Skin epidermis (tissue), 12 donors: Measurements from ENCODE around the gene YBX2.

Source experiments
- H3K27ac ChIP-seq, 21 experiments: fragments of 200-600 bp; sonication (generic) in 11 of 21; one replicate each; pipeline ENCODE4 v1.5.0; 2020; ENCODE audit warnings: mild to moderate bottlenecking in 3 of 21, inconsistent platforms in 2 of 21, moderate library complexity in 2 of 21
- H3K4me3 ChIP-seq, 7 experiments: fragments of 200-600 bp; sonication (generic) in 2 of 7; one replicate each; pipeline ENCODE4 v1.5.0; 2020; ENCODE audit warnings: inconsistent platforms in 2 of 7, mild to moderate bottlenecking in 2 of 7, moderate library complexity in 1 of 7

The YBX2 gene

GRCh38 chr17:7253082-7253481, 41.4 kb downstream of the YBX2 start:
- H3K27ac ChIP-seq: peak overlapping the region in 17 of 21 experiments; percentile 92 to 100 (median 98)
- peak overlapping the region; percentile 66 to 99 (median 89) for H3K4me3 ChIP-seq

DNA sequence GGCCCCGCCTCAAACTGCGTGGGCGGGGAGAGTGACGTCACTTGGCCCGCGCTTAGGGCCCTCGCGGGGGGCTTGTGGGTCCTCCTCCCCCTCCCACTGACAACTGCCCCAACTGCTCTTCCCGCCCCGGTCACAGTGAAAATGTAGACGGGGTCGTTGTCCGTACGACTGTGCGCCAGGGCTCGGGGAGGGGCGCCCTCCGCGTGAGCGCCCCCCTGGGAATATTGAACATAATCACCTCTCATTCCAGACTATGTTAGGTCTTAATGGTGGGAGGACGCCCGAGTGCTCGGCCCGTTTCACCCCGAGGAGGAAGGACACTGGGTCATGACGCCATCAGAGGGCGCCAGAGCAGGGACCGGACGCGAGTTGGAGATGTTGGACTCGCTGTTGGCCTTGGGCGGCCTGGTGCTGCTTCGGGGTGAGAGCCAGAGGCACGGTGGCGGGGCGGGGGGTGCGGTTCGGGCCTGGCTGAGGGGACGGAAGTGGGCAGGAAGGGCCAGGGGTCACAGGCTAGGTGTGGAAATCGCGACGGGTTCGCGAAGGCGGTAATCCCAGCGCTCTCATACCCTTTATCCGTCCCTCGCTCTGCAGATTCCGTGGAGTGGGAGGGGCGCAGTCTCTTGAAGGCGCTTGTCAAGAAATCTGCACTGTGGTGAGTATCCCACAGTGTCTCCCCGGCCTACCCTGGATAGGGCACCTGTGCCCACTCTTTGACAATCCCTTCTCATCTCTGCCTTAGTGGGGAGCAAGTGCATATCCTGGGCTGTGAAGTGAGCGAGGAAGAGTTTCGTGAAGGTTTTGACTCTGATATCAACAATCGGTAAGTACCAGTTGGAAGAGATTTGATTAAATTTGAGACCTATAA, 42.0 kb downstream of the YBX2 start, which contains the start of gene ELP5:
ELP5 (plus strand) TSS at position 40 of the 868 bp plus-strand sequence; CDS start at position 376, 336 bp downstream.
- Histone ChIP-seq H3K27ac (peak within 1 kb of the TSS; percentile 85 to 100 (median 98)), H3K4me3 (peak within 1 kb of the TSS; percentile 66 to 99 (median 89))

DNA sequence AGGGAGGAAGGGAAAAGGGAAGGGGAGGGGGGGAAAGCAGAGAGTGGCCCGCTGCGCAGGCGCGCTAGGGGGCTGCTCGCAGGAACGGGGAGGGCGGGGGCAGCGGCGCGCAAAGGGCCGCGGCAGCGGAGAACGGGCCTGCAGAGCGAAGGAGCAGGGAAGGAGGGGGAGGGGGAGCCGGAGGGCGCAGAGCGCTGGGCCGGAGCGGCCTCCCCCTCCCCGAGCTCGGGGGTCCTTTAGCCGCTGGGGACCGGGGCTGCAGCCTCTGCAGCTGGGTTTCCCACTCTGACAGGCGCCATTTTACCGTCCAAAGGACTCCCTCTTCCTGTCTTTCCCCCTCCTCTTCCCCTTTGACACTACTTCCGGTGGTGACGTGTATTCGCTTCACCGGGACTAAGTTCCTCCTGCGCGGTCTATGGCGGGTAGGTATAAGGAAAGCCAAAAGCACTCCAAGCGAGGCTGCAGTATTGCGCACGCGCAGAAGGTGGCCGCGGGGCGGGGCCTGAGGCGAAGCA, 42.7 kb downstream of the YBX2 start, which contains the start of gene CTDNEP1:
CTDNEP1 (minus strand) TSS at position 74 of the 515 bp plus-strand sequence. CDS start 438 bp downstream, outside the sequence.
- Histone ChIP-seq H3K27ac (peak within 1 kb of the TSS; percentile 85 to 100 (median 98)), H3K4me3 (peak within 1 kb of the TSS; percentile 66 to 99 (median 89))

GRCh38 chr17:7250695-7251627, 43.5 kb downstream of the YBX2 start:
- peak overlapping the region; percentile 85 to 100 (median 98) for H3K27ac ChIP-seq

DNA sequence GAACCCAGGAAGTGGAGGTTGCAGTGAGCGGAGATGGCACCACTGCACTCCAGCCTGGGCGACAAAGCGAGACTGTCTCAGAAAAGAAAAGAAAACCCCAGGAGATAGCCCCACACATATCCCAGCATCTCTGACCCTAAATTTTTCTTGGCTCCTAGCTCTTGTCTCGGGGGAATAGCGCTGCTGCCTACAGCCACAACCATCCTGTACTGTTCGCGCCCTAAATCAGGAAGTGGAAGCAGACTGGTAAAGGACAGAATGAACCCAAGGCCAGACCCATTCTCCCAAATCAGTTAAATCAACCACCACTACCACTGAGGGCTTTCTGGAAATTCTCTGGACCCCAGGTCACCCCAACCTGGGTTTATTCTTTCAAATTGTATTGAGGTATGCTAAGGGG, 44.6 kb downstream of the YBX2 start:
- H3K27ac ChIP-seq: peak overlapping the region in 12 of 21 experiments; percentile 92 to 99 (median 98)
- H3K4me3 ChIP-seq: peak overlapping the region in 6 of 7 experiments; percentile 66 to 99 (median 90)

More at GRCh38 chr17:7250695-7251627, 43.5 kb downstream of the YBX2 start:
- peak overlapping the region; percentile 66 to 99 (median 89) for H3K4me3 ChIP-seq

DNA sequence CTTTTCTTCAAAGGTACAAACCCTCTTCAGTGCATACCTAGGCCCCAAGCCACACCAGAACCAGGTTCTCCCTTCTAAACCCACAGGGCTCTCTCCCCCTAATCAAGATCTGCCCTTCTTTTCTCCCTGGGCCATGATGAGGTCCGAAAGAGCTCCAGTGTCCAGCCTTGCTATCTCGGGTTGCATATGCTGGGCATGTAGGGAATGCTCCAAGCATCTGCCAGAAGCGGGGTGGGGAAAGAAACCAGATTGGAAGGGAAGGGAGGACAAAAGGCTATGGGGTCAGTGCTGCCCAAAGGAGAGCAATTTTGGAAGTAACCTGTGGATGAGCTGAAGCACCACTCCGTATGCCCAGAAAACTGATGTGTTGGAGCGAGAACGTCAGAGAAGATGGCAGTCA, 45.2 kb downstream of the YBX2 start:
- H3K27ac ChIP-seq: no peak overlapping the region

GRCh38 chr17:7248796-7249195, 45.6 kb downstream of the YBX2 start:
- no peak overlapping the region for H3K4me3 ChIP-seq
- H3K27ac ChIP-seq: no peak overlapping the region

More for the DNA sequence above, 45.2 kb downstream of the YBX2 start:
- H3K4me3 ChIP-seq: no peak overlapping the region

- Histone ChIP-seq H3K4me3 (no peak overlapping the region), H3K27ac (peak overlapping the region in 1 of 21 experiments; percentile 11)
These were observed 47.7 kb downstream of the YBX2 start for GRCh38 chr17:7246779-7247178.

- Histone ChIP-seq H3K4me3 (peak overlapping the region in 1 of 7 experiments; percentile 88), H3K27ac (peak overlapping the region in 15 of 21 experiments; percentile 92 to 99 (median 98))
These were observed 50.6 kb downstream of the YBX2 start for GRCh38 chr17:7243838-7244237.

GRCh38 chr17:7243453-7243729, 51.0 kb downstream of the YBX2 start:
- peak overlapping the region; percentile 74 to 96 (median 88) for H3K4me3 ChIP-seq
- peak overlapping the region in 20 of 21 experiments; percentile 92 to 100 (median 98) for H3K27ac ChIP-seq

DNA sequence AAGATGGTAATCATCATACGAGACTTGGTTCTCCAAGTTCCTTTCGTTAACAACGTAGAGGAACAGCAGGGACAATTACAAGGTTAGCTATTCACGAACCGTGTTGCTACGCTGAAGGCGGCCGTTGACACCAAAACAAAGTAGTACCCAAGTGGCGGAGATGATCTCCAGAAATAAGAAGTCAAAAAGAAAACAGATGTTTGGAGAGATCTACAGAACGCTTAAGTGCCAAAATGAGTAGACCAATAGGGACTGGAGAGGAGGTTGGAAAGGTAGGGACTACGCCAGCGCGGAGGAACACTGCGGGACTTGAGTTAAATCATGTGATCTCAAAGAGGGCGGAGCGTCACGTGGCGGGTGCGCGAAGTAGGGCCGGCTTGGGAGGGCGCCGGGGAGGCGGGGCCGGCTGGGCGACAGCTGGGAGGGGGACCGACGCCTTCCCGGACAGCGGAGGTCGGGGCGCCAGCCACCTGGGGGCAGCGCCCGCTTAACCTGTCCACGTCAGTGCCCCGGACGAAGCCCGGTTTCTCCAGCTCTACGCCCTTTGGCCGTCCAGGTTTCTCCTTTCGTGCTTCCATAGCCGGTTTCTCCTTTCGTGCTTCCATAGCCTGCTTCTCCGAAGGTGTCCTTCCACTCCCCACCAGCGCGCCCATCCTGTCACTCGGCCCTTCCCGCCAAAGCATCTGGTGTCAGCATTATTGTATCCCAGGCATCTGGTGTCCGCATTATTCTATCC, 51.6 kb downstream of the YBX2 start:
- H3K27ac ChIP-seq: peak overlapping the region; percentile 87 to 100 (median 98)
- H3K4me3 ChIP-seq: peak overlapping the region; percentile 74 to 96 (median 88)

DNA sequence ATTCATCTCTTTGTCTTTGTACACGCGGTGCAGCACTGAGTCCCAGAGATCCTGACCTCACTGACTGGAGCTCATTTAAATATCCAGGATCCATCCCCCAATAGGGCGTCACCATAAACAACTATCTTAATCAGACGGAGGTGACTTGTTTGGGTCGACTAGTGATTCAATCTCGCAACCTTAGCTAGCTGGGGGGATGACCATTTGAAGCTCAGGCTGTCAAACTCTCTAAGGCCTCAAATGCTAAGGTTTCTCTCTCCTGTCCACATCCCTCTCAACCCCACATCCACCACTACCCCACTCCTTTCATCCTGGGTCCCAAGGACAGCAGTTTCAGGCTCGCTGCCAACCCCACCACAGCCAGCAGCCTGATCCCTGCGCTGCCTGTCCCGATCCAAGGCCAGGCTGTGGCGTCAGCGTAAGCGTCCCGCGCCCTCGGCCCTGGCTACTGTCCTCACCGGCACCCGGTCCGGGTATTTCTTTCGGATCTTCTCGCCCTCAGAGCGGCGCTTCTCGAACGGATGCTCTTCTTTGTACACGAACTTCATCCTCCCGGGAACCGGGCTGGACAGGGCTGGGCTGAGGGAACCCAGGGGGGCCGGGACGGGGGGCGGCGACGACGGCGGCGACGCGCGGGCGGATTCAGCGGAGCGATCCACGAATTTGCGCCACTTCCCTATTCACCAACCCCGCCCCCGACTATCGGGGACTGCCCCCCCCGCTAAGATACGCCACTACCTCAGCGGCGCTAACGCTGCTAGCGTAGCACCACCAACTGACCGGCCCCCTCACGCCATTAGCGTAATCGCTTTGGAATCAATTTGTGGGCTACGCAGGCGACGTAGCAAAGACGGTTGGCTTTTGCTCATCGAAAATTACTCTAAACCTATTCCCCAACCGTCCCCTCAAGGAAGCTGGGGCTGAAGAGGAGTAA, 52.4 kb downstream of the YBX2 start, which contains the start of gene GABARAP:
GABARAP (minus strand) TSS at position 667 of the 934 bp plus-strand sequence; CDS start at position 548, 119 bp downstream.
- Histone ChIP-seq H3K4me3 (peak within 1 kb of the TSS; percentile 74 to 96 (median 88)), H3K27ac (peak within 1 kb of the TSS; percentile 87 to 100 (median 98))

DNA sequence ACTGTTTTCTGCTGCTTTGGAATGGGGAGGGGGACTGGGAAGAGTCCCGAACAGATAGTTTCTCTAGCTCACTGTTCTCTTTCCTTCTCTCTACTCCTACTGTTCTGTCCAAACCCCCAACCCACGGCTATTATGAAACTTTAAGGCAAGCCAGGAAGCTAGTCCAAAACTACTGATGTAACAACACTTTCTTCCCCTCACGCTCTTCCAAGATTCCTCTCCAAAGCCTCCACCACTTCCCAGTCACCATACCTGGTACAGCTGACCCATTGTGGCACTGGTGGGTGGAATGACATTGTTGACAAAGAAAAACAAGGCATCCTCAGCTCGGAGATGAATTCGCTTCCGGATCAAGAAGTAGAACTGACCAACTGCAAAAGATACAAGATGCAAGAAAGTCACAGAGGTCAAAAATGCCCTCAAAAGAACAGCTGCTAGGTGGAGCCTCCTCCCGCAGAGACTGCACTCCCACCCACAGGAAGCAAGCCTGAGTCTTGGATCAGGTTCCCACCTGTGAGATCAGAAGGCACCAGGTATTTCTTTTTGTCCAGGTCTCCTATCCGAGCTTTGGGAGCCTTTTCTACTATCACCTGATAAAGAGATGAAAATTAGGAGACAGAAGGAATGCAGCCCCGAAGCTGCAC, 53.2 kb downstream of the YBX2 start:
- Histone ChIP-seq H3K27ac (peak overlapping the region in 20 of 21 experiments; percentile 30 to 100 (median 98)), H3K4me3 (peak overlapping the region; percentile 74 to 96 (median 88))

- Histone ChIP-seq H3K4me3 (peak overlapping the region in 6 of 7 experiments; percentile 17 to 96 (median 88)), H3K27ac (peak overlapping the region in 19 of 21 experiments; percentile 92 to 100 (median 98))
These were observed 54.1 kb downstream of the YBX2 start for GRCh38 chr17:7240375-7240774.

- Histone ChIP-seq H3K4me3 (peak within 1 kb of the TSS; percentile 78 to 98 (median 94)), H3K27ac (peak within 1 kb of the TSS; percentile 87 to 100 (median 97))
These were observed 55.1 kb downstream of the YBX2 start, which contains the start of gene PHF23 for GRCh38 chr17:7239091-7240027. Gene PHF23 (minus strand): TSS chr17:7239457. CDS start chr17:7239279, 178 bp downstream.
